Effector memory CD4-positive, alpha-beta T cell (primary cell): Measurements from ENCODE around the gene SIK3.

Experiments used
- DNase-seq, 3 donors: peaks; one replicate each; pipeline ENCODE4 v3.0.0-alpha.2; 2020
- H3K27ac ChIP-seq: 2 replicates; pipeline ENCODE4 v1.7.0; 2013; ENCODE audit warnings: mild to moderate bottlenecking, low read length, moderate library complexity; ENCODE audit not compliant: insufficient read depth, poor library complexity, severe bottlenecking
- H3K27me3 ChIP-seq: replicated peaks from 2 replicates; pipeline ENCODE4 v1.7.0; 2013; ENCODE audit warnings: mild to moderate bottlenecking, low read length; ENCODE audit not compliant: insufficient read depth, control insufficient read depth, poor library complexity, severe bottlenecking
- H3K36me3 ChIP-seq: 2 replicates; pipeline ENCODE4 v1.7.0; 2013; ENCODE audit warnings: mild to moderate bottlenecking, low read length, moderate library complexity; ENCODE audit not compliant: control insufficient read depth, insufficient read depth
- H3K4me1 ChIP-seq: 2 replicates; pipeline ENCODE4 v1.7.0; 2013; ENCODE audit warnings: low read length, mild to moderate bottlenecking; ENCODE audit not compliant: control insufficient read depth, insufficient read depth, poor library complexity, severe bottlenecking
- H3K4me3 ChIP-seq: 2 replicates; pipeline ENCODE4 v1.7.0; 2013; ENCODE audit warnings: low read length, low read depth, mild to moderate bottlenecking; ENCODE audit not compliant: insufficient read depth, poor library complexity, severe bottlenecking
- H3K9me3 ChIP-seq: 2 replicates; pipeline ENCODE4 v1.7.0; 2013; ENCODE audit warnings: mild to moderate bottlenecking, low read length, moderate library complexity; ENCODE audit not compliant: control insufficient read depth

The SIK3 gene

GRCh38 chr11:116958246-116958645 is 140.0 kb downstream of the SIK3 start:
- H3K36me3 ChIP-seq: no peaks in the 10 kb centered on the region
- no peaks in the 10 kb centered on the region for H3K27me3 ChIP-seq
- no peak overlapping the region for H3K27ac ChIP-seq

GRCh38 chr11:116955949-116956348 is 142.3 kb downstream of the SIK3 start:
- DNase-seq: no peak
- Histone ChIP-seq H3K9me3 (no peaks in the 10 kb centered on the region), H3K27ac (peak overlapping the region; percentile 1), H3K27me3 (no peaks in the 10 kb centered on the region), H3K4me1 (peaks cover 9% of the 10 kb centered on the region), H3K4me3 (no peak overlapping the region), H3K36me3 (peaks cover under 1% of the 10 kb centered on the region)

More at GRCh38 chr11:116958246-116958645, 140.0 kb downstream of the SIK3 start:
- DNase-seq: no peak
- Histone ChIP-seq H3K4me3 (no peak overlapping the region), H3K4me1 (peaks cover 9% of the 10 kb centered on the region), H3K9me3 (no peaks in the 10 kb centered on the region)

GRCh38 chr11:116955548-116955947 is 142.7 kb downstream of the SIK3 start:
- no peaks in the 10 kb centered on the region for H3K9me3 ChIP-seq
- no peak overlapping the region for H3K4me3 ChIP-seq
- DNase-seq: peak in 1 of 3 donors; percentile 4
- H3K27ac ChIP-seq: peak overlapping the region; percentile 1
- H3K27me3 ChIP-seq: no peaks in the 10 kb centered on the region
- H3K4me1 ChIP-seq: peaks cover 9% of the 10 kb centered on the region
- H3K36me3 ChIP-seq: peaks cover 4% of the 10 kb centered on the region

- Histone ChIP-seq H3K27ac (no peak overlapping the region), H3K9me3 (no peaks in the 10 kb centered on the region)
Observed at GRCh38 chr11:116953530-116954285, 144.5 kb downstream of the SIK3 start.

GRCh38 chr11:116951762-116952161 is 146.5 kb downstream of the SIK3 start:
- no peak for DNase-seq
- H3K4me3 ChIP-seq: no peak overlapping the region
- H3K36me3 ChIP-seq: peaks cover 12% of the 10 kb centered on the region
- no peak overlapping the region for H3K27ac ChIP-seq
- no peaks in the 10 kb centered on the region for H3K27me3 ChIP-seq
- H3K4me1 ChIP-seq: peaks cover 5% of the 10 kb centered on the region
- H3K9me3 ChIP-seq: no peaks in the 10 kb centered on the region

More at GRCh38 chr11:116953530-116954285, 144.5 kb downstream of the SIK3 start:
- peaks cover 9% of the 10 kb centered on the region for H3K4me1 ChIP-seq
- H3K27me3 ChIP-seq: no peaks in the 10 kb centered on the region
- peaks cover 12% of the 10 kb centered on the region for H3K36me3 ChIP-seq
- no peak overlapping the region for H3K4me3 ChIP-seq
- no peak for DNase-seq

- Histone ChIP-seq H3K27me3 (no peaks in the 10 kb centered on the region), H3K36me3 (peaks cover 12% of the 10 kb centered on the region), H3K4me3 (no peak overlapping the region), H3K9me3 (no peaks in the 10 kb centered on the region), H3K27ac (no peak overlapping the region), H3K4me1 (no peaks in the 10 kb centered on the region)
- no peak for DNase-seq
Observed at GRCh38 chr11:116950210-116950609, 148.0 kb downstream of the SIK3 start.

GRCh38 chr11:116948391-116948790 is 149.8 kb downstream of the SIK3 start:
- H3K4me1 ChIP-seq: no peaks in the 10 kb centered on the region
- H3K27me3 ChIP-seq: no peaks in the 10 kb centered on the region
- peaks cover 12% of the 10 kb centered on the region for H3K36me3 ChIP-seq
- DNase-seq: no peak
- no peak overlapping the region for H3K27ac ChIP-seq
- H3K4me3 ChIP-seq: no peak overlapping the region
- no peaks in the 10 kb centered on the region for H3K9me3 ChIP-seq

- Histone ChIP-seq H3K9me3 (no peaks in the 10 kb centered on the region), H3K27ac (no peak overlapping the region), H3K36me3 (peaks cover 12% of the 10 kb centered on the region), H3K4me1 (no peaks in the 10 kb centered on the region), H3K27me3 (no peaks in the 10 kb centered on the region), H3K4me3 (no peak overlapping the region)
- no peak for DNase-seq
Observed at GRCh38 chr11:116946414-116946813, 151.8 kb downstream of the SIK3 start.

GRCh38 chr11:116939499-116939898 is 158.7 kb downstream of the SIK3 start:
- Histone ChIP-seq H3K36me3 (peaks cover 3% of the 10 kb centered on the region), H3K9me3 (no peaks in the 10 kb centered on the region), H3K4me3 (no peak overlapping the region), H3K27me3 (no peaks in the 10 kb centered on the region), H3K4me1 (no peaks in the 10 kb centered on the region), H3K27ac (no peak overlapping the region)
- DNase-seq: no peak

- Histone ChIP-seq H3K4me1 (no peaks in the 10 kb centered on the region), H3K4me3 (no peak overlapping the region)
- no peak for DNase-seq
Observed at GRCh38 chr11:116938471-116939070, 159.7 kb downstream of the SIK3 start.

More at GRCh38 chr11:116938471-116939070, 159.7 kb downstream of the SIK3 start:
- Histone ChIP-seq H3K36me3 (peaks cover 3% of the 10 kb centered on the region), H3K9me3 (no peaks in the 10 kb centered on the region), H3K27me3 (no peaks in the 10 kb centered on the region), H3K27ac (no peak overlapping the region)
